Measurements from ENCODE around the gene SLC12A1. TPM values are rescaled to one million over a fixed set of nuclear protein-coding genes. Genes with fewer than 3 reads are reported as not detected.

The SLC12A1 gene
- polyA plus RNA-seq, 1 of the 3 experiments (the other 2 are of a cell fraction) = not detected

- no peak for DNase-seq
- Histone ChIP-seq H4K20me1 (ENCODE audit: insufficient read depth) (no peaks in the 10 kb centered on the region), H3F3A (replicated peaks; ENCODE audit: insufficient read depth) (no peaks in the 10 kb centered on the region), H3K4me1 (ENCODE audit: control insufficient read depth in 1 of 2, insufficient read depth in 2 of 2, low read depth in 1 of 2, low read length in 1 of 2) (no peaks in the 10 kb centered on the region), H3K4me3 (ENCODE audit: low read depth in 2 of 2, low read length in 1 of 2) (no peak overlapping the region), H3K9me3 (no peaks in the 10 kb centered on the region), H3K27ac (ENCODE audit: low read depth in 2 of 2, low read length in 1 of 2) (no peak overlapping the region), H3K27me3 (ENCODE audit: insufficient read depth) (no peaks in the 10 kb centered on the region), H3K79me2 (ENCODE audit: insufficient read depth) (no peaks in the 10 kb centered on the region), H3K9ac (no peak overlapping the region), H2AFZ (ENCODE audit: low read depth) (no peak overlapping the region), H3K9me2 (no peaks in the 10 kb centered on the region), H3K36me3 (replicated peaks in 1 of 2; ENCODE audit: control insufficient read depth in 1 of 2, insufficient read depth in 2 of 2, low read length in 1 of 2) (no peaks in the 10 kb centered on the region), H3K4me2 (no peak overlapping the region)
- 67% methylated on average over 5 of the region's 5 CpGs for WGBS (ENCODE audit: low lambda C conversion rate)
- CTCF ChIA-PET = interaction anchor here (4.2 kb wide), 1 partner anchor 15 kb away, joined by 21 read pairs; no protein-coding TSS in a partner anchor
- TF ChIP-seq, protein P1, sequence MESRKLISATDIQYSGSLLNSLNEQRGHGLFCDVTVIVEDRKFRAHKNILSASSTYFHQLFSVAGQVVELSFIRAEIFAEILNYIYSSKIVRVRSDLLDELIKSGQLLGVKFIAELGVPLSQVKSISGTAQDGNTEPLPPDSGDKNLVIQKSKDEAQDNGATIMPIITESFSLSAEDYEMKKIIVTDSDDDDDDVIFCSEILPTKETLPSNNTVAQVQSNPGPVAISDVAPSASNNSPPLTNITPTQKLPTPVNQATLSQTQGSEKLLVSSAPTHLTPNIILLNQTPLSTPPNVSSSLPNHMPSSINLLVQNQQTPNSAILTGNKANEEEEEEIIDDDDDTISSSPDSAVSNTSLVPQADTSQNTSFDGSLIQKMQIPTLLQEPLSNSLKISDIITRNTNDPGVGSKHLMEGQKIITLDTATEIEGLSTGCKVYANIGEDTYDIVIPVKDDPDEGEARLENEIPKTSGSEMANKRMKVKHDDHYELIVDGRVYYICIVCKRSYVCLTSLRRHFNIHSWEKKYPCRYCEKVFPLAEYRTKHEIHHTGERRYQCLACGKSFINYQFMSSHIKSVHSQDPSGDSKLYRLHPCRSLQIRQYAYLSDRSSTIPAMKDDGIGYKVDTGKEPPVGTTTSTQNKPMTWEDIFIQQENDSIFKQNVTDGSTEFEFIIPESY (IDR thresholded peaks at IDR 0.05; ENCODE audit: borderline replicate concordance, low read depth) = no peak
- no peak for TF ChIP-seq YY1 (IDR thresholded peaks at IDR 0.05; ENCODE audit: low read depth)
- no peak for TF ChIP-seq TAF1 (IDR thresholded peaks at IDR 0.05; ENCODE audit: borderline replicate concordance, low read depth, low read length)
- no peak for TF ChIP-seq TEAD4 (IDR thresholded peaks at IDR 0.05; ENCODE audit: borderline replicate concordance, insufficient read depth)
- no peak for TF ChIP-seq TCF12 (IDR thresholded peaks at IDR 0.05)
- no peak for TF ChIP-seq FOXM1 (IDR thresholded peaks at IDR 0.05; ENCODE audit: low read depth)
- no peak for TF ChIP-seq REST (IDR thresholded peaks at IDR 0.05; ENCODE audit: low read depth, low read length)
- TF ChIP-seq RCOR1 (IDR thresholded peaks at IDR 0.05; ENCODE audit: low read length) = no peak
- TF ChIP-seq CHD2 (IDR thresholded peaks at IDR 0.05; ENCODE audit: low read length, partially characterized antibody) = no peak
- TF ChIP-seq SIN3A (IDR thresholded peaks at IDR 0.05; ENCODE audit: borderline replicate concordance, low read depth, low read length) = no peak
- no peak for TF ChIP-seq USF2 (IDR thresholded peaks at IDR 0.05; ENCODE audit: borderline replicate concordance, low read depth, low read length)
- no peak for TF ChIP-seq GABPA (IDR thresholded peaks at IDR 0.05; ENCODE audit: low read depth)
- TF ChIP-seq, protein P2, sequence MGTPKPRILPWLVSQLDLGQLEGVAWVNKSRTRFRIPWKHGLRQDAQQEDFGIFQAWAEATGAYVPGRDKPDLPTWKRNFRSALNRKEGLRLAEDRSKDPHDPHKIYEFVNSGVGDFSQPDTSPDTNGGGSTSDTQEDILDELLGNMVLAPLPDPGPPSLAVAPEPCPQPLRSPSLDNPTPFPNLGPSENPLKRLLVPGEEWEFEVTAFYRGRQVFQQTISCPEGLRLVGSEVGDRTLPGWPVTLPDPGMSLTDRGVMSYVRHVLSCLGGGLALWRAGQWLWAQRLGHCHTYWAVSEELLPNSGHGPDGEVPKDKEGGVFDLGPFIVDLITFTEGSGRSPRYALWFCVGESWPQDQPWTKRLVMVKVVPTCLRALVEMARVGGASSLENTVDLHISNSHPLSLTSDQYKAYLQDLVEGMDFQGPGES (IDR thresholded peaks at IDR 0.05; ENCODE audit: low read depth, low read length) = no peak
- no peak for TF ChIP-seq POLR2AphosphoS5 (IDR thresholded peaks at IDR 0.05; ENCODE audit: low read depth, low read length)
- no peak for TF ChIP-seq NFIC (IDR thresholded peaks at IDR 0.05; ENCODE audit: borderline replicate concordance)
- TF ChIP-seq JUND (IDR thresholded peaks at IDR 0.05) = no peak
- TF ChIP-seq MEF2A (IDR thresholded peaks at IDR 0.05; ENCODE audit: borderline replicate concordance, low read depth) = no peak
- no peak for TF ChIP-seq EP300 (IDR thresholded peaks at IDR 0.05; ENCODE audit: borderline replicate concordance in 1 of 2, low read depth in 1 of 2, low read length in 1 of 2)
- POLR2A ChIA-PET = no interaction called here
Observed at GRCh38 chr15:48300038-48300437, 93.9 kb downstream of the SLC12A1 start.
